GM12891 (cell line): Measurements from ENCODE around the gene RAB3B.
"Not testable (repeated sequence)": the region's sequence is repeated elsewhere in the genome, so short reads cannot be mapped to it uniquely, and the experiment has no call there.

ENCODE experiments used
- POLR2A ChIP-seq: IDR thresholded peaks from 2 replicates; pipeline ENCODE4 v1.6.1; 2011; ENCODE audit warnings: low read depth, low read length, control low read depth
- POLR2AphosphoS5 ChIP-seq: IDR thresholded peaks from 2 replicates; pipeline ENCODE4 v1.6.1; 2011; ENCODE audit warnings: low read depth, low read length, control low read depth
- SPI1 ChIP-seq: IDR thresholded peaks from 2 replicates; pipeline ENCODE4 v1.6.1; 2011; ENCODE audit warnings: low read depth, low read length, control low read depth
- TAF1 ChIP-seq: IDR thresholded peaks from 2 replicates; pipeline ENCODE4 v1.6.1; 2011; ENCODE audit warnings: low read depth, low read length, control low read depth

GRCh38 chr1:51967213-51967791 is 23.2 kb downstream of the RAB3B start:
- not testable (repeated sequence) for TF ChIP-seq POLR2A, TAF1, POLR2AphosphoS5, SPI1
